NCI-H2107 (cell line): ENCODE measurements around the gene MAPKAPK5.
"Not testable (repeated sequence)": the region's sequence is repeated elsewhere in the genome, so short reads cannot be mapped to it uniquely, and the experiment has no call there.

Experiments used
- DNase-seq: peaks from one replicate; lab custom pipeline; 2025; lab: John Stamatoyannopoulos, UW

MAPKAPK5 gene

GRCh38 chr12:111828338-111828979, 13.6 kb upstream of the MAPKAPK5 start:
- DNase-seq, result no peak

GRCh38 chr12:111829635-111830034, 12.4 kb upstream of the MAPKAPK5 start:
- DNase-seq, result not testable (repeated sequence)

- not testable (repeated sequence) for DNase-seq
Measured at GRCh38 chr12:111834740-111835386, 7.2 kb upstream of the MAPKAPK5 start.

GRCh38 chr12:111835531-111836181, 6.4 kb upstream of the MAPKAPK5 start:
- not testable (repeated sequence) for DNase-seq

- no peak for DNase-seq
Measured at GRCh38 chr12:111838353-111838752, 3.7 kb upstream of the MAPKAPK5 start.

- DNase-seq, result no peak
Measured at GRCh38 chr12:111840807-111841206, 1.2 kb upstream of the MAPKAPK5 start.

GRCh38 chr12:111841236-111841749, 735 bp upstream of the MAPKAPK5 start:
- DNase-seq, result no peak

- no peak for DNase-seq
Measured at GRCh38 chr12:111842556-111843396, 748 bp downstream of the MAPKAPK5 start.

- DNase-seq, result no peak
Measured at GRCh38 chr12:111846016-111846415, 4.0 kb downstream of the MAPKAPK5 start.

- no peak for DNase-seq
Measured at GRCh38 chr12:111850526-111850925, 8.5 kb downstream of the MAPKAPK5 start.

- no peak for DNase-seq
Measured at GRCh38 chr12:111858186-111858585, 16.2 kb downstream of the MAPKAPK5 start.

GRCh38 chr12:111858778-111859177, 16.8 kb downstream of the MAPKAPK5 start:
- no peak for DNase-seq

GRCh38 chr12:111864913-111865312, 22.9 kb downstream of the MAPKAPK5 start:
- no peak for DNase-seq

- no peak for DNase-seq
Measured at GRCh38 chr12:111867531-111867930, 25.5 kb downstream of the MAPKAPK5 start.

GRCh38 chr12:111868676-111869588, 26.9 kb downstream of the MAPKAPK5 start:
- no peak for DNase-seq

- DNase-seq, result no peak
Measured at GRCh38 chr12:111869671-111870070, 27.6 kb downstream of the MAPKAPK5 start.

- no peak for DNase-seq
Measured at GRCh38 chr12:111870216-111870615, 28.2 kb downstream of the MAPKAPK5 start.

- no peak for DNase-seq
Measured at GRCh38 chr12:111870706-111871105, 28.7 kb downstream of the MAPKAPK5 start.

- no peak for DNase-seq
Measured at GRCh38 chr12:111873113-111873512, 31.1 kb downstream of the MAPKAPK5 start.

- no peak for DNase-seq
Measured at GRCh38 chr12:111881716-111882115, 39.7 kb downstream of the MAPKAPK5 start.
